Liver (tissue), 9 donors: Measurements from ENCODE around the gene PLCD3. TPM values are rescaled to one million over a fixed set of nuclear protein-coding genes. Genes with fewer than 3 reads are reported as not detected.

Source experiments
- DNase-seq: peaks from one replicate; pipeline ENCODE4 v3.0.0-alpha.2; 2017; ENCODE audit warnings: low spot score
- H3K27ac ChIP-seq, 2 donors: one replicate each; pipeline ENCODE4 v1.7.0; 2013; ENCODE audit warnings: inconsistent platforms in 2 of 2, low read length in 2 of 2, control low read depth in 1 of 2, low read depth in 1 of 2, mild to moderate bottlenecking in 1 of 2
- H3K27me3 ChIP-seq, 4 donors: one replicate each; pipeline versions ENCODE4 v1.6.1 to v1.7.0; 2013; ENCODE audit warnings: low read length in 3 of 4, inconsistent platforms in 1 of 4, mild to moderate bottlenecking in 1 of 4, moderate library complexity in 1 of 4; ENCODE audit not compliant: control insufficient read depth in 4 of 4, insufficient read depth in 4 of 4
- H3K36me3 ChIP-seq, 4 donors: one replicate each; pipeline versions ENCODE4 v1.6.1 to v1.7.0; 2013; ENCODE audit warnings: low read length in 3 of 4, mild to moderate bottlenecking in 3 of 4, low read depth in 1 of 4, moderate library complexity in 1 of 4; ENCODE audit not compliant: control insufficient read depth in 4 of 4, insufficient read depth in 3 of 4
- H3K4me1 ChIP-seq, 4 donors: one replicate each; pipeline versions ENCODE4 v1.6.1 to v1.7.0; 2013; ENCODE audit warnings: low read length in 3 of 4, mild to moderate bottlenecking in 3 of 4, moderate library complexity in 1 of 4; ENCODE audit not compliant: control insufficient read depth in 4 of 4, insufficient read depth in 4 of 4
- H3K4me3 ChIP-seq, 3 donors: one replicate each; pipeline versions ENCODE4 v1.6.1 to v1.7.0; 2013; ENCODE audit warnings: low read length in 3 of 3, control low read depth in 1 of 3, low read depth in 1 of 3, mild to moderate bottlenecking in 1 of 3
- H3K9ac ChIP-seq, 2 donors: one replicate each; pipeline ENCODE4 v1.7.0; 2013; ENCODE audit warnings: low read length in 2 of 2, mild to moderate bottlenecking in 2 of 2, moderate library complexity in 2 of 2, control low read depth in 1 of 2, low read depth in 1 of 2
- H3K9me3 ChIP-seq, 4 donors: one replicate each; pipeline versions ENCODE4 v1.6.1 to v1.7.0; 2013; ENCODE audit warnings: low read length in 3 of 4; ENCODE audit not compliant: control insufficient read depth in 4 of 4
- EGR1 ChIP-seq, 2 donors: IDR thresholded peaks; 2 replicates each; pipeline ENCODE4 v1.6.1; 2016 to 2018; ENCODE audit warnings: antibody characterized with exemption in 2 of 2, low read depth in 2 of 2
- FOXA1 ChIP-seq: IDR thresholded peaks from 2 replicates; pipeline ENCODE4 v1.6.1; 2016; ENCODE audit warnings: antibody characterized with exemption
- FOXA2 ChIP-seq: IDR thresholded peaks from 2 replicates; pipeline ENCODE4 v1.6.1; 2016; ENCODE audit warnings: antibody characterized with exemption
- GABPA ChIP-seq, 2 donors: IDR thresholded peaks in 1 of 2; conservative IDR thresholded peaks in 1 of 2; 2 replicates each; pipeline ENCODE4 v1.6.1; 2016; ENCODE audit warnings: antibody characterized with exemption in 2 of 2, mild to moderate bottlenecking in 1 of 2, moderate library complexity in 1 of 2
- HNF4A ChIP-seq, 2 donors: conservative IDR thresholded peaks; 2 replicates each; pipeline ENCODE4 v1.6.1; 2016; ENCODE audit warnings: antibody characterized with exemption in 2 of 2, mild to moderate bottlenecking in 2 of 2
- HNF4G ChIP-seq: IDR thresholded peaks from 2 replicates; pipeline ENCODE4 v1.6.1; 2016; ENCODE audit warnings: antibody characterized with exemption
- JUND ChIP-seq, 2 donors: IDR thresholded peaks; 2 replicates each; pipeline ENCODE4 v1.6.1; 2016; ENCODE audit warnings: antibody characterized with exemption in 2 of 2
- MAX ChIP-seq: IDR thresholded peaks from 2 replicates; pipeline ENCODE4 v1.6.1; 2016; ENCODE audit warnings: antibody characterized with exemption
- NR2F2 ChIP-seq: IDR thresholded peaks from 2 replicates; pipeline ENCODE4 v1.6.1; 2016; ENCODE audit warnings: antibody characterized with exemption
- REST ChIP-seq: IDR thresholded peaks from 2 replicates; pipeline ENCODE4 v1.6.1; 2016; ENCODE audit warnings: antibody characterized with exemption, mild to moderate bottlenecking
- RXRA ChIP-seq, 2 donors: IDR thresholded peaks; 2 replicates each; pipeline ENCODE4 v1.6.1; 2017 to 2018; ENCODE audit warnings: antibody characterized with exemption in 2 of 2, mild to moderate bottlenecking in 1 of 2
- SP1 ChIP-seq: IDR thresholded peaks from 2 replicates; pipeline ENCODE4 v1.6.1; 2018; ENCODE audit warnings: antibody characterized with exemption, mild to moderate bottlenecking
- TAF1 ChIP-seq: conservative IDR thresholded peaks from 2 replicates; pipeline ENCODE4 v1.6.1; 2016; ENCODE audit warnings: antibody characterized with exemption, mild to moderate bottlenecking
- YY1 ChIP-seq: IDR thresholded peaks from 2 replicates; pipeline ENCODE4 v1.6.1; 2016; ENCODE audit warnings: antibody characterized with exemption, mild to moderate bottlenecking
- ZBTB33 ChIP-seq: IDR thresholded peaks from 2 replicates; pipeline ENCODE4 v1.6.1; 2016; ENCODE audit warnings: antibody characterized with exemption
- WGBS: extraction: QIAGEN DNeasy Blood & Tissue Kit; methylation state at CpG from one replicate; pipeline ENCODE4 v1.1.7; 2013; 5-methylcytosine and 5-hydroxymethylcytosine counted together
- polyA plus RNA-seq, 2 donors: library from polyadenylated mRNA; stranded (reverse) in 1 of 2; unstranded in 1 of 2; fragments of 200-250 nt in 1 of 2; fragments of >200 nt in 1 of 2; fragmentation: Nextera tagmentation in 1 of 2; extraction: Ambion mirVana in 1 of 2; gene quantifications; one replicate each; pipeline versions ENCODE4 v1.2.1 to v1.2.3, GENCODE V29; 2013 to 2015
- total RNA-seq, 2 donors: library from RNA; depleted of rRNA; stranded (reverse); fragments of >200 nt; gene quantifications; one replicate each; pipeline ENCODE4 v1.2.3, GENCODE V29; 2014
- donor health status: healthy.
- donor health status: healthy.
- donor health status: healthy.
- donor health status: healthy.
- donor health status: healthy.

The PLCD3 gene
- total and polyA plus RNA-seq, 4 donors: 0.28 to 2.3 (median 1.4) TPM

- 22% methylated on average over 10 of the region's 10 CpGs for WGBS
- DNase-seq: no peak
- TF ChIP-seq EGR1 (IDR thresholded peaks at IDR 0.05; ENCODE audit: low read depth in 2 of 2) (no peak), MAX (peak; percentile 73), RXRA (IDR thresholded peaks at IDR 0.05) (peak in 1 of 2 donors; percentile 32), YY1 (peak; percentile 35), REST (no peak), HNF4A (conservative IDR thresholded peaks at IDR 0.05) (peak in 1 of 2 donors; percentile 1)
- H3K4me3 ChIP-seq: peak overlapping the region in 2 of 3 donors; percentile 1 to 26
- H3K27me3 ChIP-seq: no peaks in the 10 kb centered on the region
- H3K4me1 ChIP-seq: peaks cover 7 to 26% (median 21%) of the 10 kb centered on the region in 4 donors
- no peaks in the 10 kb centered on the region for H3K9me3 ChIP-seq
- peak overlapping the region; percentile 58 to 81 for H3K27ac ChIP-seq
- H3K9ac ChIP-seq: peak overlapping the region in 1 of 2 donors; percentile 27
- H3K36me3 ChIP-seq: peaks cover 0 to 14% (median 0%) of the 10 kb centered on the region in 4 donors
Observed at GRCh38 chr17:45172541-45173286, 40.4 kb upstream of the PLCD3 start.

- 88% methylated on average over 5 of the region's 5 CpGs for WGBS
- no peak overlapping the region for H3K4me3 ChIP-seq
- H3K27me3 ChIP-seq: no peaks in the 10 kb centered on the region
- no peak for DNase-seq
- H3K27ac ChIP-seq: peak overlapping the region; percentile 58 to 81
- peaks cover 7 to 26% (median 21%) of the 10 kb centered on the region in 4 donors for H3K4me1 ChIP-seq
- no peak overlapping the region for H3K9ac ChIP-seq
- no peaks in the 10 kb centered on the region for H3K9me3 ChIP-seq
- TF ChIP-seq FOXA1 (no peak), NR2F2 (no peak), FOXA2 (no peak), ZBTB33 (no peak), REST (no peak), RXRA (IDR thresholded peaks at IDR 0.05) (no peak), JUND (IDR thresholded peaks at IDR 0.05) (no peak), MAX (no peak), EGR1 (IDR thresholded peaks at IDR 0.05; ENCODE audit: low read depth in 2 of 2) (no peak), TAF1 (no peak), HNF4A (conservative IDR thresholded peaks at IDR 0.05) (no peak), GABPA (IDR thresholded peaks at IDR 0.05 in 1 of 2, conservative IDR thresholded peaks at IDR 0.05 in 1 of 2) (no peak), HNF4G (no peak), SP1 (no peak)
- peaks cover 0 to 14% (median 0%) of the 10 kb centered on the region in 4 donors for H3K36me3 ChIP-seq
Observed at GRCh38 chr17:45172232-45172540, 39.9 kb upstream of the PLCD3 start.
